Measurements from ENCODE around the gene SPOPL. TPM values are rescaled to one million over a fixed set of nuclear protein-coding genes. Genes with fewer than 3 reads are reported as not detected.
"Not testable (repeated sequence)": the region's sequence is repeated elsewhere in the genome, so short reads cannot be mapped to it uniquely, and the experiment has no call there.

Gene SPOPL
- total RNA-seq, 1 experiment from 2014 or later: 31.6 TPM

DNA sequence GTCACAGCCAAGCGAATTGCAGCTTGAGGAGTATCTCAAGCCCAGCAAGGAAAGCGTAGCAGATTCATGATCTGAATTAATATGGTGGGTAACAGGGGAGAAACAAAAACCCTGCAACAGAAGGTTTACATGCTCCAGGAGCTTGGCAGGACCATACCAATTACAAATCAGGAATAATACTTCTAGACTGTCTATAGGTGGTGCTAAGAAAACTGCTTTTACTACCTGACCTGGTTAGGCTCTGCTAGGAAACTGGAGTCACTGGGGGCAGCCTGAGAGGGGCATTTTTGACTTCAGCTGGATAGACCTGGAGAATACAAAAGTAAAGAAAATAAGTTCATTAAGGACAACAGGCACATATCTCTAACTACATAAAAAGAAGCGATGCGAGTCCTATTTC lies 24.6 kb upstream of the SPOPL start:
- Histone ChIP-seq H3K36me3 (ENCODE audit: control insufficient read depth, insufficient read depth, low read length) (no peaks in the 10 kb centered on the region), H3K4me1 (peaks cover 6% of the 10 kb centered on the region; the same call in 1 of the 2 replicates), H3K27me3 (replicated peaks; ENCODE audit: control insufficient read depth, insufficient read depth, low read length) (no peaks in the 10 kb centered on the region), H3K4me3 (ENCODE audit: low read depth, low read length) (no peak overlapping the region), H3K9me3 (no peaks in the 10 kb centered on the region)
- Mint-ChIP-seq H3K27ac (ENCODE audit: unreplicated experiment) (peak overlapping the region; percentile 55), H3K27me3 (ENCODE audit: insufficient read depth, unreplicated experiment) (no peaks in the 10 kb centered on the region), H3K4me3 (ENCODE audit: unreplicated experiment) (no peak overlapping the region), H3K36me3 (ENCODE audit: insufficient read depth, unreplicated experiment) (peaks cover 7% of the 10 kb centered on the region), H3K9me3 (ENCODE audit: unreplicated experiment) (no peaks in the 10 kb centered on the region), H3K4me1 (ENCODE audit: low read depth, unreplicated experiment) (peaks cover 23% of the 10 kb centered on the region)
- ChIA-PET CTCF (interaction anchor here (0.5 to 1.5 kb wide), 4 partner anchors 24 to 310 kb away, joined by 3 to 9 read pairs (median 4); partner anchors contain the start of gene SPOPL), POLR2A (interaction anchor here (0.6 kb wide), 1 partner anchor 98 kb away, joined by 3 read pairs; no protein-coding TSS in a partner anchor)
- BruUV-seq (replicated peaks): no TSS peak
- intact Hi-C loops (cut with micrococcal nuclease; ENCODE audit: unreplicated experiment): loop anchor here (1.0 to 2.0 kb wide), 3 partner anchors 14 to 350 kb away; no protein-coding TSS in a partner anchor
- no peak for DNase-seq
- TF ChIP-seq, protein P1, sequence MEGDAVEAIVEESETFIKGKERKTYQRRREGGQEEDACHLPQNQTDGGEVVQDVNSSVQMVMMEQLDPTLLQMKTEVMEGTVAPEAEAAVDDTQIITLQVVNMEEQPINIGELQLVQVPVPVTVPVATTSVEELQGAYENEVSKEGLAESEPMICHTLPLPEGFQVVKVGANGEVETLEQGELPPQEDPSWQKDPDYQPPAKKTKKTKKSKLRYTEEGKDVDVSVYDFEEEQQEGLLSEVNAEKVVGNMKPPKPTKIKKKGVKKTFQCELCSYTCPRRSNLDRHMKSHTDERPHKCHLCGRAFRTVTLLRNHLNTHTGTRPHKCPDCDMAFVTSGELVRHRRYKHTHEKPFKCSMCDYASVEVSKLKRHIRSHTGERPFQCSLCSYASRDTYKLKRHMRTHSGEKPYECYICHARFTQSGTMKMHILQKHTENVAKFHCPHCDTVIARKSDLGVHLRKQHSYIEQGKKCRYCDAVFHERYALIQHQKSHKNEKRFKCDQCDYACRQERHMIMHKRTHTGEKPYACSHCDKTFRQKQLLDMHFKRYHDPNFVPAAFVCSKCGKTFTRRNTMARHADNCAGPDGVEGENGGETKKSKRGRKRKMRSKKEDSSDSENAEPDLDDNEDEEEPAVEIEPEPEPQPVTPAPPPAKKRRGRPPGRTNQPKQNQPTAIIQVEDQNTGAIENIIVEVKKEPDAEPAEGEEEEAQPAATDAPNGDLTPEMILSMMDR (IDR thresholded peaks at IDR 0.05; ENCODE audit: insufficient read depth in 1 of 2, low read depth in 1 of 2, low read length in 1 of 2, severe bottlenecking in 1 of 2, unreplicated experiment in 1 of 2): peak; percentile 29 to 46

DNA sequence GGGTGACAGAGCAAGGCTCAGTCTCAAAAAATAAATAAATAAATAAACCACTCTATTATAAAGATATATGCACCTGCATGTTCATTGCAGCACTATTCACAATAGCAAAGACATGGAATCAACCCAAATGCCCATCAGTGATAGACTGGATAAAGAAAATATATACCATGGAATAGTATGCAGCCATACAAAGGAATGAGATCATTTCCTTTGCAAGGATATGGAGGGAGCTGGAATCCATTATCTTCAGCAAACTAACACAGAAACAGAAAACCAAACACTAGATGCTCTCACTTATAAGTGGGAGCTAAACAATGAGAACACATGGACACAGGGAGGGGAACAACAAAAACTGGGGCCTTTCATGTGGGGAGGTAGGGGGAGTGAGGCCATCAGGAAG lies 18.8 kb upstream of the SPOPL start:
- H3K4me1 Mint-ChIP-seq (ENCODE audit: low read depth, unreplicated experiment); H3K36me3 Mint-ChIP-seq (ENCODE audit: insufficient read depth, unreplicated experiment); DNase-seq; intact Hi-C loops (cut with micrococcal nuclease; ENCODE audit: unreplicated experiment); H3K27me3 Mint-ChIP-seq (ENCODE audit: insufficient read depth, unreplicated experiment); H3K4me3 Mint-ChIP-seq (ENCODE audit: unreplicated experiment); BruUV-seq (replicated peaks); H3K27ac Mint-ChIP-seq (ENCODE audit: unreplicated experiment); H3K4me1 ChIP-seq; H3K9me3 Mint-ChIP-seq (ENCODE audit: unreplicated experiment); H3K4me3 ChIP-seq (ENCODE audit: low read depth, low read length); H3K9me3 ChIP-seq; H3K36me3 ChIP-seq (ENCODE audit: control insufficient read depth, insufficient read depth, low read length); POLR2A ChIA-PET; CTCF ChIA-PET; H3K27me3 ChIP-seq (replicated peaks; ENCODE audit: control insufficient read depth, insufficient read depth, low read length): not testable (repeated sequence)

DNA sequence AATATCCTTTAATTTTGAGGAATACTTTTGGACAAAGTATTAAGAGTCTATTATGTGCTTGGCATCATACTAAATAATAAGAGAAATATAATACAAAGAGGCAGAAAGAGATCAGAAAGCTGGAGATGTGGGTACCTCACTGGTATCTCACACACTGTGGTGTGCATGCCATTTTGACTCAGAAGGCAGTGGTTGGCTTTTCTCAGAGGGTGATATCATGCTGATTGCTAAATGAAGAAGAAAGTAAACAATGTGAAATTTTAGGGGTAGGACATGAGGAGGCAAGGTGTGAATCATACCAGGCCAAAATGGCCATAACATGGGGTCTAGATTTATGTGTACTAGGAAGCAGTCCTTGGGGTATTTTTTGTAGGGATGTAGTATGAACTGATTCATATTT lies 16.6 kb upstream of the SPOPL start:
- Mint-ChIP-seq H3K27ac (ENCODE audit: unreplicated experiment) (no peak overlapping the region), H3K9me3 (ENCODE audit: unreplicated experiment) (no peaks in the 10 kb centered on the region), H3K4me1 (ENCODE audit: low read depth, unreplicated experiment) (no peaks in the 10 kb centered on the region), H3K36me3 (ENCODE audit: insufficient read depth, unreplicated experiment) (no peaks in the 10 kb centered on the region), H3K4me3 (ENCODE audit: unreplicated experiment) (no peak overlapping the region), H3K27me3 (ENCODE audit: insufficient read depth, unreplicated experiment) (no peaks in the 10 kb centered on the region)
- peaks cover 6% of the 10 kb centered on the region for H3K4me1 ChIP-seq
- no peak for DNase-seq
- CTCF ChIA-PET: no interaction called here
- peaks cover 6% of the 10 kb centered on the region; the same call in 1 of the 2 replicates for H3K9me3 ChIP-seq
- no peaks in the 10 kb centered on the region for H3K27me3 ChIP-seq (replicated peaks; ENCODE audit: control insufficient read depth, insufficient read depth, low read length)
- TF ChIP-seq, protein P1 (IDR thresholded peaks at IDR 0.05; ENCODE audit: insufficient read depth in 1 of 2, low read depth in 1 of 2, low read length in 1 of 2, severe bottlenecking in 1 of 2, unreplicated experiment in 1 of 2): no peak
- H3K4me3 ChIP-seq (ENCODE audit: low read depth, low read length): no peak overlapping the region
- intact Hi-C loops (cut with micrococcal nuclease; ENCODE audit: unreplicated experiment): no loop called here
- POLR2A ChIA-PET: no interaction called here
- H3K36me3 ChIP-seq (ENCODE audit: control insufficient read depth, insufficient read depth, low read length): no peaks in the 10 kb centered on the region
- BruUV-seq (replicated peaks): no TSS peak

All from Caco-2 (cell line).